ENCODE results near the gene MOGAT2.
"Not testable (repeated sequence)": the region's sequence is repeated elsewhere in the genome, so short reads cannot be mapped to it uniquely, and the experiment has no call there.

The MOGAT2 gene

DNA sequence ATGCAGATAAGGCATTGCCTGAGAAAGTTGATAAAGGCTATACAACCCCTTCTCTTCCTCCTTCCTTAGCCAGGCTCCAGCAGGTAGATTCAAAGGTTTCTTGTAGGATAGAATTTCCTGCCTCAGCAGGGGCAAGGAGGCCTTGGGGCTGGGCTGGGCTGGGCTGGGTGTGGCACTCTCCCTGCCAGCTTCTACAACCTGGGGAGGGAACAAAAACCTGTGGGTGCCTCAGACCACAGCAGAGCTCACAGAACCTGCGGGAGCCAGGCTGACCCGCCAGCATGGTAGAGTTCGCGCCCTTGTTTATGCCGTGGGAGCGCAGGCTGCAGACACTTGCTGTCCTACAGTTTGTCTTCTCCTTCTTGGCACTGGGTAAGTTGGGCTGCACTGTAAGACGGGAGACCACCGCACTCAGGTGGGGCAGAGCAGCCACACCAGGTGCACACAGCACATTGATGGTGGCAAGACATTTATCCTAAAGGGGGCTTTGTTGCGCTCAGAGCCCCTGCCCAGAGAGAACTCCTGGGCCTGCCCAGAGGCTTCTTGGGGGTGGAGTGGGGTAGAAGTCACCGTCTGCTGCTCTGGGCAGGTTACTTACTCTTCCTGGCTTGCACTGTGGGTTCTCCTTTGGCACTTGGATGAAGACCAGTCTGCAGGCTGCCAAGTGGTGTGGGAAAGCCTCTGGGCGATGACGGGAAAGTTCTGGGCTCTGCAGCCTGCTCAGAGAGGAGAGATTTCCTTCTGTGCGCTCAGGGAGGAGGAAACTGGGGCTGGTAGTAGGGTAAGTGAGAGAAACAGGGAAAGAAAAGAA lies at the start of gene MOGAT2:
TSS of gene MOGAT2 (plus strand) at position 231 of the 811 bp plus-strand sequence. CDS start at position 282, 51 bp downstream.
- no peak for DNase-seq (ENCODE audit: low read depth in 1 of 2, low spot score in 1 of 2)

DNA sequence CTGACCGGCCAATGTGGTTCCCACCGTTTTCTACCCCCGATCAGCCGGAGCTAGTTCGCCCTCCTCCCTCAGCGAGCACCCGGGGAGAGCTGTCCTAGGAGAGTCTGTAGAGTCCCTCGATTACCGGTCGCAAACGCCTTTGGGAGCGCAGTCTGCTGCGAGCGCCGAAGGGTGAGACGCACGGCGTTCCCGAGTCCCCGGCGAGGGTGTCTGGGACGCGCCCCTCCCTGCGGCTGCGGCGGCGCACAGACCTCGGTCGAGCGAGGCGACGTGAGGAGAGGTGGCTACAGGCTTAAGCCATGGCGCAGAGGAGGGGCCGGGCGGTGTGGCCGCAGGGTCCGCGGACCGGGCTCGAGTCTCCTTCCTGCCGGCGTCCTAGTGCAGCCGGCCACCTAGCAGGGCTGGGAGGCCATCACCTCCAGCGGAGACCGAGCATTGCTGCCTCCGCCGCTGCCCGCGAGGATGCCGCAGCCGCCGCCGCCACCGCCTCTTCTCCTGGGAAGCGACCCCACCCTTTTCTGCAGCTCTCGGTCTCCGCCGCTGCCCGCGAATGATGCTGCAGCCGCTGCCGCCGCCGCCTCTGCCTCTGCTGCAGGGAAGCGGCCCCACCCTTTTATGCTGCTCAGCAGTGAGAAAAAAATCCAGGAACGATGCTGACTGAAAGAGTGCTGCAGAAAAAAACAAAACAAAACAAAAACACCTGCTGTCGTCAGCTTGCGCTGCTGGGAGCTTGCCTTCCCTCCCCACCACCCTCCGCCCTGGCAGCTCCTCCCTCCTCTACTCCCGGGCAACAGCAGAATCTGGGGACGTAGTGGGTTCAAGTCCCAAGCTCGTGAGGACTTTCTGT lies 49.0 kb upstream of the MOGAT2 start, which contains the start of gene MAP6:
TSS of gene MAP6 (minus strand) at position 588 of the 847 bp plus-strand sequence. CDS start 669 bp downstream, outside the sequence.
- DNase-seq (ENCODE audit: low read depth in 1 of 2, low spot score in 1 of 2), result no peak

DNA sequence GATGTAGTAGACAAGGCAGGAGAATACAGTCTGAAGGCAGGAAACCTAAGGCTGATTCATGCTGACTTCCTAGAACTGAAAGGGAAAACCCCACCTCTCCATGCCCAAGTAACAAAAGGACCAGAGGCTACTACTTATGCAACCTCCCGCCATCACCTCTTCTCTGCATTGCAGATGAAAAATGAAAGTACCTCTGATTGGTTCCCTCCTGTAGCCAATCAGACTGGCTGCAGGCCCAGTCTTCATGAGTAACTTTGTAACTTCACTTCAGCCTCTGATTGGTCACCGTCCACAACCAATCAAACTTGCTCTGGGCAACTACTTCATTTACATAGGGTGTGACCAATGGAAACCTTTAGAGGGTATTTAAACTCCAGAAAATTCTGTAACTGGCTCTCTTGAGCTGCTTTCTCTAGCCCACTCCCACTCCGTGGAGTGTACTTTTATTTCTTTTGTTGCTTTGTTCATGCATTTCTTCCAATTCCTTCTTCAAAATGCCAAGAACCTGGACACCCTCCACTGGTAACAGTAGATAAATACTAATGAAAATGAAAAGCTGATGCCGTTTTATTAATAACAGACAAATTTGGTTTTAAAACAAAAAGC lies 43.6 kb upstream of the MOGAT2 start:
- DNase-seq (ENCODE audit: low read depth in 1 of 2, low spot score in 1 of 2), result no peak

DNA sequence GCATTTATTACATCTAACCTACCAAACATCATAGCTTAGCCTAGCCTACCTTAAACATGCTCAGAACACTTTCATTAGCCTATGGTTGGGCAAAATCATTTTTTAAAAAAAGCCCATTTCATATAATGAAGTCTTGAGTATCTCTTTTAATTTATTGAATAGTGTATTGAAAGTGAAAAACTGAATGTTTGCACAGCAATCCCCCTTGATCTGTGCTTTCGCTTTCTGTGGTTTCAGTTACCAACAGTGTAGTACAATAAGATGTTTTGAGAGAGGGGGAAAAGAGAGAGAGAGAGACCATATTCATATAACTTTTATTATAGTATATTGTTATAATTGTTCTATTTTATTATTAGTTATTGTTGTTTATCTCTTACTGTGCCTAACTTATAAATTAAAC lies 40.4 kb upstream of the MOGAT2 start:
- no peak for DNase-seq (ENCODE audit: low read depth in 1 of 2, low spot score in 1 of 2)

DNA sequence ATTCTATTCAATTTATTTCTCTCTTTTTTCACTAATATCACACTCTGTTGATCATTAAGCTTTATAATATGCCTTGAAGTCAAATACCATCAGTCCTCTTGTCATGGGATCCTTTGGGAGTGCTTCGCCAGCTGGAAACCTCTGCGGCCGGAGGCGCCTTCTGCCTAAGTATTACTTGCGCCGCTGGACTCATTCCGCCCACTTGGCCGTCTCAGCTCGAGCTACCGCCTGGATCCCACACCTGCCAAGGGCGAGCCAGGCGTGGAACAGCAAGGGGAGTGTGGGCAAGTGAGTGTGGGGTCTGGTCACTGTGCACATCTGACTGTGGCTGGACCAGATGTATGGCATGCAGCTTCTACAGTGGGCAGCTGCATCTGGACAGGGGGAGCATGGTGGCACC lies 39.7 kb upstream of the MOGAT2 start:
- no peak for DNase-seq (ENCODE audit: low read depth in 1 of 2, low spot score in 1 of 2)

DNA sequence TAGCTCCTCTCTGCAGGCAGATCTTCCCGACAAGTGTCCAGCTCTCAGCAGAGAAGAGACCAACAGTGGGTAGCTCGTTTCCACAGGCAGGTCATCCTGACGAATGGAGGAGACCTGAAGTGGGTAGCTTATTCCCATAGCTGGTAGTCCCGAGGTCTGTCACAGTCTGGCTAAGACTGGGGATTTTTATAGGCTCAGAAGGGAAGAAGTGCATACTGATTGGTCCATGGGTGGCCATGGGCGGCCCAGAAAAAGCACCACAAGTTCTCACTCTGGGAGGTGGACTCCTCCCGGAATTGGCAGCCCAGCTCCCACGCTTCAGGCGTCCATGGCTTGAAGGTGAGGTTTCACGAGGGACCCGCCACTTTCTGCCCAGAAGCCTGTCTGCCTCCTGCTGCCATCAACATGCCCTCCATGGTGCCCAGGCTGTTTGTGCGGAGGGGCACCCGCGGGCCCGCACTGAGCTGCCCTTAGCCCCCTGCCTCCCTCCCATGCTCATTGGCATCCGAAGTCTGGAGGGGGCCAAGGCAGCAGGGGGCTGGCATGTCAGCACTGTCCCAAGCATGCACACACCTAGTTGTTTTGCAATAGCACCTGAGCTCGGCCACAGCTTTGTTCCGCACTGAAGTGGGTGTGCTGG lies 38.9 kb upstream of the MOGAT2 start:
- DNase-seq (ENCODE audit: low read depth in 1 of 2, low spot score in 1 of 2), result no peak

DNA sequence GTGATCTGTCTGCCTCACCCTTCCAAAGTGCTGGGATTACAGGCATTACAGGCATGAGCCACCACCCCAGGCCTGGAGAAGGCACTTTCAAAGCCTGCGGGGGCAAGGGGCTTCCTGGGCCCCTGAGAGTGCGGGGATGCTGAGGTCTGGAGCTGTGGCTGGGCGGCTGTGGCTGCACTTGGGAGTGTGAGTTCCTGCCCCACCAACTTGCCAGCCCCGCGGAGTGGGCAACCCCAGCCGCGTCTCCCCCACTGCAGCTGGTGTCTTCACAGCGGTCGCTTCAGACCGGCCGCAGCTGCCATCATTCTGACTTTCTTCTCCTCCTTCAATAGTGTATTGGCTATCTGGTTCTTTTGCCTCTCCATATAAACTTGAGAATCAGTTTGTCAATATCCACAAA lies 38.1 kb upstream of the MOGAT2 start:
- no peak for DNase-seq (ENCODE audit: low read depth in 1 of 2, low spot score in 1 of 2)

DNA sequence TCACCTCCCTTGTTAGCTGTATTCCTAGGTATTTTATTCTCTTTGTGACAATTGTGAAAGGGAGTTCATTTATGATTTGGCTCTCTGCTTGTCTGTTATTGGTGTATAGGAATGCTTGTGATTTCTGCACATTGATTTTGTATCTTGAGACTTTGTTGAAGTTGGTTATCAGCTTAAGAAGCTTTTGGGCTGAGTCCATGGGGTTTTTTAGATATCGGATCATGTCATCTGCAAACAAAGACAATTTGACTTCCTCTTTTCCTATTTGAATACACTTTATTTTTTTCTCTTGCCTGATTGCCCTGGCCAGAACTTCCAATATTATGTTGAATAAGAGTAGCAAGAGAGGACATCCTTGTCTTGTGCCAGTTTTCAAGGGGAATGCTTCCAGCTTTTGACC lies 33.8 kb upstream of the MOGAT2 start:
- DNase-seq (ENCODE audit: low read depth in 1 of 2, low spot score in 1 of 2), result not testable (repeated sequence)

DNA sequence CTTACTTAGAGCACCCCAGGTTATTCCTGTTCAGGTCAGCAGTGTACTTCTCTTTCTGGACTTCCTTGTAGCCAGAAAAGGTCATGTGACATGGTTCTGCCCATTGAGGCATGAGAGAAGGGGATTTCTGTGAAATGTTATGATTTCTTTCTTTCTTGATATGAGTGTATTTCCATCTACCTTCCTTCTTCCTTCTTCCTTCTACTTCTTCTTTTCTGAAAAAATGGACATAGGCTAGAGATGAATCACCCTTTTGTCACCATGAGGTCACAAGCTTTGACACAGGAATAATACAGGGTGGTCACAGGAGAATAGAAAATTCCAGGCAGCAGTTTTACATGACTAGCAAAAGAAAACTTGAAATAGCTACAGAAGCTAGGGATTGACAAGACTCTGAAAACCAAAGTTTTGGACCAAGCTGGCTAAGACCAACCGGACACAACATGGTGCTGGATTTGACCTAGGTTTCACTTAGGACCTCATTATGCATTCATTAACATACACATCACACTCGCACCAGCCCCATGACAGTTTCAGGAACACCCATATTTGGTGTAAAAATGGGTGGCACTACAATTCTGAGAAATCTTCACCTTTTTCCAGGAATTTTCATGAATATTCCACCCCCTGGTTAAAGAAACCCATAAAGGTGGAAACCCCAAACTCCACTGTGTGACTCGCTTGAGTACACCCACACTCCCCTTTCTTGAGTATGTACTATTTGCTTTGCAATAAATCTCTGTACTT lies 27.6 kb upstream of the MOGAT2 start:
- DNase-seq (ENCODE audit: low read depth in 1 of 2, low spot score in 1 of 2), result no peak

DNA sequence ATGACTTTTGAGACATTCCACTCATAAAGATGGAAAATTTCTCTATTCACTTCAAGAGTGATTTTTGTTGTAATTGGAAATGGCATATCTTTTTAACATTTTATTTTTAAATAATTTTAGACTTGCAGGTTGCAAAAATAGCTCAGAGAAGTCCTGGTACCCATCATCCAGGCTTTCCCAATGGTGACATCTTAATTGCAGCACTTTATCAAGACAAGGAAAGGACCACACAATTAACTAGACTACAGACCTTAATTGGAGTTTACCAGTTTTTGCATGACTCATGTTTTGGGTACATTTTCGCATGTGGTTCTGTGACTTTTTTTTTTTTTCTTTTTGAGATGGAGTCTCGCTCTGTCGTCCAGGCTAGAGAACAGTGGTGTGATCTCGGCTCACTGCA lies 25.8 kb upstream of the MOGAT2 start:
- no peak for DNase-seq (ENCODE audit: low read depth in 1 of 2, low spot score in 1 of 2)

DNA sequence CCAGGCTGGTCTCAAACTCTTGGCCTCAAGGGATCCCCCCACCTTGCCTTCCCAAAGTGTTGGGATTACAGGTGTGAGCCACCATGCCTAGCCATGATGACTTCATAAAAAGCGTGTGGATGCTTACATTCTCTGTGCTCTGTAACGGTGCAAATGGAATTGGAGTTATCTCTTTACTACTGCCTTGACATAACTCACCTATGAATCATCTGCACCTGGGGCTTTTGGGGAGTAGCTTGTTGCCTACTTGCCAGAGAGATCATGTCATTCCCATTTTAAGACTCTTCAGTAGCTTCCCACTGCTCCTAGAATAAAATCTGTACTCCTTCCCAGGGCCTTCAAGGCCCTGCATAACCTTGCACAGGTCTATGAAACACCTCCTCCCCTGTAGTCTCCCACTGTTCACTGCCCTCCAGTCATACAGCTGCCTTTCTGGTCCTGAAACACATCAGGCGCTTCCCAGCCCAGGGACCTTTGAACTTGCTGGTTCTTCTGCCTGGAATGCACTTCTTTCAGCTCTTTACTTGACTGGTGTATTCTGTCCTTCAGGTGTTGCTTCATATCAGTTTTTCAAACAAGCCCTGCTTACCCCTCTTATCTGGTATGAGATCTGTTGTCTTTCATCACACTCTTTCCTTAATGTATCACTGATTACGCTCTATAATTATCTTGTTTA lies 19.6 kb upstream of the MOGAT2 start:
- no peak for DNase-seq (ENCODE audit: low read depth in 1 of 2, low spot score in 1 of 2)

DNA sequence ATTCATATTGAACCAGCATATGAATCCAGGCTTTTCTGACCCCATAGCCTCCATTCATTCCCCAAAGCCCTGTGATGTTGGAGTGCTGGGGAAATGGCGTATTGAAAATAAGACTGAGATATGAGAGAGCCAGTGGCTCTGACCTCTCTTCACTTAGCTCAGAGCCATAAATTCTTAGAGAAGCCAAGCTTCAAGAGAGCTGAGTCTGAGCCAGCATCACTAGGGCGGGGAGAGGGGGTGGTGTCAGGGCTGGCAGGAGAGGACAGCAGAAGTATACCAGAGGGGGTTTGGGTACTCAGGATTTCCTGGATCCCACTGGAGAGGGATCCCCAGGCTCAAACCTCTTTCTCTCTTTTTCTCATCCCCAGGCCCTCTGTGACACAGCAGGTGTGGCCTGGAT lies 16.7 kb upstream of the MOGAT2 start:
- DNase-seq (ENCODE audit: low read depth in 1 of 2, low spot score in 1 of 2), result no peak

DNA sequence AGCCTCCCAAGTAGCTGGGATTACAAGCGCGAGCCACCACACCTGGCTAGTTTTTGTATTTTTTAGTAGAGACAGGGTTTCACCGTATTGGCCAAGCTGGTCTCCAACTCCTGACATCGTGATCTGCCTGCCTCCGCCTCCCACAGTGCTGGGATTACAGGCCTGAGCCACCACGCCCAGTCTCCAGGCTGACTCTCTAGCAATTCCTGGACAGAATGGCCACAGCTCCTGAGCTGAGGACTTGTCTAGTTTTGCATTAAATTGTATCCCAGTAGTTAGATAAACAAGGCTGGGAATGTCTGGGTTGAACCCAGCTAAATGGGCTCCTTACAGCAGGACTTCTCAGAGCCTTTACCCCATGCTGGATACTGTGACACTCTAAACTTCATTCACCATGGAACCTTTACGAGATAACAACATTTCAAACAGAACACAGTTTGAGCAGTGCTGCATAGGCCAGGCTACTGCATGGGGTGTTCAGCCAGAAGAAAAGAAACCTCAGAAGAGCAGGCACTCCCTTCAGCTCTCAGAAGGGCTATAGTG lies 13.9 kb upstream of the MOGAT2 start:
- DNase-seq (ENCODE audit: low read depth in 1 of 2, low spot score in 1 of 2), result no peak

DNA sequence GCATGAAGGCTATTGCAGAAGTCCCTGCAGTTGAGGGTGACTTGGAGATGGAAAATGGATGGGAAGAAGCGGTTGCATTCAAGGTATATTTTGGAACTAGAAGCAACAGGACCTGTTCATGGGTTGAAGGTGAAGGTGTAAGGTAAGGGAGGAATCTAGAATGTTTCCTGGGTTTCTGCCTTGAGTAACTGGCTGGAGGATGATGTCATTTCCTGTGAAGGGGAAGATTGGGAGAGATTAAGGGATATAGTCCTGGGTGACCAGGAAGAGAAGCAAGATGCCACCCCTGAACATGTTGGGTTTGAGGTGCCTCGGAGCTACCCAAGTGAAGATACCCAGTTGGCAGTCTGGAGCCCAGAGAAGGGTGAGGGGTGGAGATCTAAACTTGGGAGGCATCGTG lies 12.1 kb upstream of the MOGAT2 start:
- no peak for DNase-seq (ENCODE audit: low read depth in 1 of 2, low spot score in 1 of 2)

DNA sequence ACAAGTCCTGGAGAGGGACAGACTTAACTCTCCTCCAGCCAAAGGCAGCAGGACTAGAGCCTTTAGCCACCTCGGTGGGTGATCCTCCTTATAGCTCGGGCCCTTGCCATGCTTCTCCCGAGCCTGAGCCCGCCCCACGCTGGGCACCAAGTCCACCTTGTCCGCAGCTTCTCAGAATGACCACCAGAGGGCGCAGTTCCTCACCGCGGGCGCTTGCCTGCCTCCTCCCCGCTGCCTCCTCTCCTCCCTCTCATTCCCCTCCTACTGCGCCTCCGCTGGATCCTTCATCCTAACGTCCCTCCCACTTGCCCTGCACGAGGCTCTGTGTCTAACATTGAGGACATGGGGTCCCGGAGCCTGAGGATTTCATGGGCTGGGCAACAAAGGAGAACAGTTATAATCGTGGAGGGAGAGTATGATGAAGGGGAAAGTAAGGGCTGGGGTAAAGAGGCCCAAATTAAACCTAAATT lies 11.3 kb upstream of the MOGAT2 start:
- DNase-seq (ENCODE audit: low read depth in 1 of 2, low spot score in 1 of 2), result peak; percentile 38 to 42

DNA sequence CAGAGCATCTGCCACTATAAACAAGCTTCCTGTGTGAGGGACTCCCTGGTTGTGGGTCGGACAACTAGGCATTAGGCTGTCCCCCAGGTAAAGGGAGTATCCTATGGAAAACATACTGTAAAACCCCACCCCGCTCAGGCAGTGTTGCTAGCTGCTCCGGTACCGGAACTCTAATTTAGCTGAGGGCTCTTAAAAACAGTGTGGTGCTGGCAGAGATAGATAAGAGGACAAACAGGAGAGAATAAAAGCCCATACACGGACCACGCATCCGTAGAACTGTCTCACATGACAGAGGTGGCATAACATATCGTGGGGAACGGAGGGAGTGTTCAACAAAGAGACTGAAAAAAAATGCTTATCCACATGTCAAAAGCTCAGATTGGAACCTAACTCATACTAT lies 3.4 kb upstream of the MOGAT2 start:
- no peak for DNase-seq (ENCODE audit: low read depth in 1 of 2, low spot score in 1 of 2)

DNA sequence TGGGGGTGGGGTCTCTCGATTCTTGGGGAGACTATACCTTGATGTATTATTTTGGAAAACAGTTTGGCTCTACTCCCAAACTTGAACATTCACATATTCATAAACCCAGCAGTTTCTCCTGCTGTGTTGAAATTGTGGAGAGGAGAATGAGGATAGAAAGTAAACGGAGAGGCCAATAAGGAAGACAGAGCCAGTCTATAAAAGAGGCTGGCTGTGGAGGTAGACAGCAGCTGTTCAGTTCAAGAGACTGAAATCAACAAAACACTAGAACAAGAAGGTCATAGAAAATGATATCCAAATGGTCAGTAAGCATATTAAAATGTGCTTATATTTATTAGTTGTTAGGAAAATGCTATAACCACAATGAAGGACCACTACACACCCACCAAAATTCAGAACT lies 1.9 kb upstream of the MOGAT2 start:
- no peak for DNase-seq (ENCODE audit: low read depth in 1 of 2, low spot score in 1 of 2)

DNA sequence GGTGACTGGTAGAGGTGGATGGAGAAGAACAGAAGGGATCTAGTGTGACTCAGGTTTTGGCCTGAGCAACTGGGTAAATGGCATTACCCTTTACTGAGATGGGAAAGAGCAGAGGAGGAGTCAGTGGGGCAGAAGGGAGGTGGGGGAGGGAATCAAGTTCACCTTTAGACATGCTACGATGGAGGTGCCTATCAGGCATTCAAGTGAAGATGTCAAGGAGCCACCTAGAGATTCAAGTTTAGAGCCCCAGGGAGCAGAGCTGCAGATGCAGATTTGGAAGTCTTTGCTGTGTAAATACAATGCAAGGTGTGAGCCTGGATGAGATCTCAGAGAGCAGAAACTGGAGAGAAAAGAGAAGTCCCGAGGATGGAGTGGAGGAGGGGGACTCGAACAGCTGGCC lies 979 bp upstream of the MOGAT2 start:
- no peak for DNase-seq (ENCODE audit: low read depth in 1 of 2, low spot score in 1 of 2)

DNA sequence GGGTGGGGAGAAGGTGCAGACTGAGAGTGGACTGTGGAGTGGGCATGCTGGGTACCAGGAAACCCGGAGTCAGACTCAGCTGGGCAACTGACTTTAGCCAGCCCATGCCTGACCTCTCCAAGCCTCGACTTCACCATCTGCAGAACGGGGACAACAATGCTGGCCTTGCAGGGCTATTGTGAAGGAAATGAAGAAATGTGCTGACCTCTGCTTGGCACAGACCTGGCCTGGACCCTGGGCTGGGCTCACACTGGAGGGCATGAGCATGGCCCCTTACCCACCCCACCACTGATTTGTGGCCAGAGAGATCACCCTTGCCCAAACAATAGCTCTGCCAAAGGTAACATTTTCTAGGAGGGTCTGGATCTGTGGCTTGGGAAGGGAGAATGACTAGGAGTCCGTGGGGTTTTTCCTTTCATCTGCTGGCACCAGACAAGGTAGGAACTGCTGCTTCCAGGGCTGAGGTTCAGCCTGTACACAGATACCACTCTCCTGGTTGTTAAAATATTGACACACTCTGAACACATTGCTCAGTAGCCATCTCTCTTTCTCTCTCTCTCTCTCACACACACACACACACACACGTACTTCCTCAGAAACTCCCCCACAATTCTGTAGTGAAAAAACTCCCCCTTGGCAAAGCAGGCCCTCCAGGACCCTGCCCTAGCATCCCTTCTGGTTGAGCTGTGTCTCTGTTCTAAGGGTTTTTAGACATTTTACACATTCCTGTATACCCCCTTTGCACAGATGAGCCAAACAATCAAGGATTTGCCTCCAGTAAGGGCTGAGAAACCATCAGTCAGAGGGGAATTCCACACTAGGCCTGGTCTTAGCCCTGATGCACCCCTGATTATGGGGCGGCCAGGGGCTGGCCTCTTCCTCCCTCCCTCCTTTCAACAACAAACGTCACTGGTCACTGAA lies 1.0 kb downstream of the MOGAT2 start:
- no peak for DNase-seq (ENCODE audit: low read depth in 1 of 2, low spot score in 1 of 2)
